Mucosa of descending colon (tissue), 3 donors: ENCODE results near the gene EVA1B. TPM values are rescaled to one million over a fixed set of nuclear protein-coding genes. Genes with fewer than 3 reads are reported as not detected.
A peak's percentile ranks its signal among the peaks of the same experiment; 100 is the strongest.

Experiments
- ATAC-seq: fragments of 200-7000 bp; cut with Tn5 transposase; one replicate; pipeline ENCODE4 v1.9.1; 2020; ENCODE audit warnings: mild to moderate bottlenecking, moderate library complexity
- DNase-seq, 3 donors: peaks; one replicate each; pipeline ENCODE4 v3.0.0-alpha.2; 2020
- H3K36me3 ChIP-seq: fragments of 200-600 bp; one replicate; pipeline ENCODE4 v1.8.0; 2021; ENCODE audit warnings: low read depth, mild to moderate bottlenecking
- H3K4me1 ChIP-seq: fragments of 200-600 bp; one replicate; pipeline ENCODE4 v1.8.0; 2021; ENCODE audit warnings: low read depth, mild to moderate bottlenecking
- H3K4me3 ChIP-seq: fragments of 200-600 bp; one replicate; pipeline ENCODE4 v1.8.0; 2021; ENCODE audit warnings: mild to moderate bottlenecking
- H3K9me3 ChIP-seq: fragments of 200-600 bp; one replicate; pipeline ENCODE4 v1.8.0; 2021; ENCODE audit warnings: mild to moderate bottlenecking
- intact Hi-C, 2 donors: fragments of 100-400 bp; cut with DNase I in 1 of 2; cut with micrococcal nuclease in 1 of 2; formaldehyde crosslinking; loops; one replicate each; pipeline versions ENCODE4 v1.11.0 to v1.11.1; 2022; cut with DNase I, micrococcal nuclease
- total RNA-seq, 3 donors: library from RNA; stranded (reverse); fragmentation: NEBNext Ultra II Directional in 2 of 3; extraction: Animal tissue kit (Norgen Biotek cat#: 25700) in 2 of 3; gene quantifications; one replicate each; pipeline versions ENCODE4 v1.2.1 to v1.2.4, GENCODE V29; 2021 to 2023
- TF ChIP-seq, protein P1 (sequence below): fragments of 200-600 bp; IDR thresholded peaks from one replicate; pipeline ENCODE4 v1.8.0; 2022; ENCODE audit warnings: antibody characterized with exemption, mild to moderate bottlenecking
- donor health status: DM: no; HTN: no; CAD: no; lungs with moderate emphysema.
- donor health status: DM: no; HTN: no; CAD: no.
- donor health status: DM: no; HTN: yes; CAD: no.

The EVA1B gene
- total RNA-seq, 3 donors from 2014 or later = 1.5 to 17.6 (median 8.2) TPM

DNA sequence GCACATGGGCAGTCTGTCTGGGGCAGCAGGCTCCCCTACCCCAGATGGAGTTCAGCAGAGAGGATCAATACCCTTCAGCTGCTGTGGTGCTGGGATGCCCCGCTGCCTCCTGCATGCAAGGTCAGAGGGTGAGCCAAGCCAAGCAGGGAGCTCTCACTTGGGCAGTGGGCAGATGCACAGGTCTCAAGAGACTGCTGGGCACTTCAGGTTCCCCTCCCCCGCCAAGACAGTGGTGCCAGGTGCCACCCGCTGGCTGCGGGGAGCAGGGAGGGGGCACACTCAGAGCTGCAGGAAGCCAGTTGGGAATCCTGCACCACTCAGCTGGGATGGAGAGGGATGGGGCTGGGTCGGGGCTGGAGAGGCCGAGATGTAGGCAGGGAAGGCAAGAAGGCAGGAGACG, 15.8 kb upstream of the EVA1B start:
- no peak for DNase-seq
- H3K4me1 ChIP-seq = no peaks in the 10 kb centered on the region
- ATAC-seq = no peak
- peaks cover 3% of the 10 kb centered on the region for H3K36me3 ChIP-seq
- intact Hi-C loops = no loop called here
- TF ChIP-seq, protein P1, sequence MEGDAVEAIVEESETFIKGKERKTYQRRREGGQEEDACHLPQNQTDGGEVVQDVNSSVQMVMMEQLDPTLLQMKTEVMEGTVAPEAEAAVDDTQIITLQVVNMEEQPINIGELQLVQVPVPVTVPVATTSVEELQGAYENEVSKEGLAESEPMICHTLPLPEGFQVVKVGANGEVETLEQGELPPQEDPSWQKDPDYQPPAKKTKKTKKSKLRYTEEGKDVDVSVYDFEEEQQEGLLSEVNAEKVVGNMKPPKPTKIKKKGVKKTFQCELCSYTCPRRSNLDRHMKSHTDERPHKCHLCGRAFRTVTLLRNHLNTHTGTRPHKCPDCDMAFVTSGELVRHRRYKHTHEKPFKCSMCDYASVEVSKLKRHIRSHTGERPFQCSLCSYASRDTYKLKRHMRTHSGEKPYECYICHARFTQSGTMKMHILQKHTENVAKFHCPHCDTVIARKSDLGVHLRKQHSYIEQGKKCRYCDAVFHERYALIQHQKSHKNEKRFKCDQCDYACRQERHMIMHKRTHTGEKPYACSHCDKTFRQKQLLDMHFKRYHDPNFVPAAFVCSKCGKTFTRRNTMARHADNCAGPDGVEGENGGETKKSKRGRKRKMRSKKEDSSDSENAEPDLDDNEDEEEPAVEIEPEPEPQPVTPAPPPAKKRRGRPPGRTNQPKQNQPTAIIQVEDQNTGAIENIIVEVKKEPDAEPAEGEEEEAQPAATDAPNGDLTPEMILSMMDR = no peak
- no peak overlapping the region for H3K4me3 ChIP-seq
- H3K9me3 ChIP-seq = no peaks in the 10 kb centered on the region

GRCh38 chr1:36337830-36338229, 14.4 kb upstream of the EVA1B start:
- H3K36me3 ChIP-seq = peaks cover 3% of the 10 kb centered on the region
- H3K4me3 ChIP-seq = no peak overlapping the region
- no peaks in the 10 kb centered on the region for H3K4me1 ChIP-seq
- H3K9me3 ChIP-seq = no peaks in the 10 kb centered on the region
- intact Hi-C loops = no loop called here
- DNase-seq = no peak
- TF ChIP-seq, protein P1 = no peak
- ATAC-seq = no peak

DNA sequence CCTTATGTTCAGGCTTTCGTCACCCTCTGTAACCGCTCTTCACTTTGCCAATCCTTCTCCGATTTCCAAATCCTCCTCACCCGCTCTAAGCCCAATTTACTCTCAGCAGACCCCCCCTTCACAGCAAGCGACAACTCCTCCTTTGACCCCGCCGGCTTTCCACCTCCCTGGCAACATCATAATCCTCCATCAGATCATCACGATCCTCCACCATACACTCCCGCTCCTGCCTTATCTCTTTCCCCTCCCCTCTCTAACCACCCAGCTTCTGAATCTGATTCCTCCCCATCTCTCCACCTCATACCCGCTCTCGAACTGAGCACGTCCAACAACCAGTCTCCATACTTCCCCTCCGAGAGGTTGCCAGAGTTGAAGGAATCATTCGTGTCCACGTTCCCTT, 7.5 kb upstream of the EVA1B start:
- TF ChIP-seq, protein P1 = no peak
- Histone ChIP-seq H3K4me1 (no peaks in the 10 kb centered on the region), H3K36me3 (no peaks in the 10 kb centered on the region), H3K9me3 (no peaks in the 10 kb centered on the region), H3K4me3 (no peak overlapping the region)
- no peak for DNase-seq
- intact Hi-C loops = no loop called here
- no peak for ATAC-seq

- intact Hi-C loops = no loop called here
- no peaks in the 10 kb centered on the region for H3K36me3 ChIP-seq
- no peak overlapping the region for H3K4me3 ChIP-seq
- no peaks in the 10 kb centered on the region for H3K9me3 ChIP-seq
- TF ChIP-seq, protein P1 = no peak
- ATAC-seq (no peak), DNase-seq (no peak)
- no peaks in the 10 kb centered on the region for H3K4me1 ChIP-seq
Observed at GRCh38 chr1:36329817-36330216, 6.4 kb upstream of the EVA1B start.

- intact Hi-C loops = no loop called here
- TF ChIP-seq, protein P1 = no peak
- peak; percentile 75 for ATAC-seq
Observed at GRCh38 chr1:36328713-36329112, 5.3 kb upstream of the EVA1B start.

DNA sequence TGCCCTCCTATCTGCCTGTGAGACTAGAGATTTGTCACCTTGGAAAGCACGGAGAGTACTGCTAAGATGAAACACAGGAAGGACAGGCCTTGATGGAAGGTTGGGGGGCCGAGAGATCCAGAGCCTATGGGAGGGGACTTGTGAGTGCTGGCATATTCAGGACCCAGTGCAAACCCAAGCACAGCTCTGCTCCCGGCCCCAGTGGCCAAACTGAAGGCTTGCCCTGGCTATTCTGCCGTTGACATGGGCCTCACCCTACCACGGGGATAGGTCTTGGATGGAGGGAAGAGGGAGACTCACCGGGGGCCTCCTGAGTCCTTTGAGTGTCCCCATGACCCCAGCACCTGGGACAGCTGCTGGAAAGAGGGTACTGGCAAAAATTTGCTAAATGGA, 4.6 kb upstream of the EVA1B start:
- no peaks in the 10 kb centered on the region for H3K36me3 ChIP-seq
- H3K9me3 ChIP-seq = no peaks in the 10 kb centered on the region
- no peak overlapping the region for H3K4me3 ChIP-seq
- DNase-seq (peak in 1 of 3 donors; percentile 21), ATAC-seq (no peak)
- peaks cover 8% of the 10 kb centered on the region for H3K4me1 ChIP-seq
- intact Hi-C loops = no loop called here
- TF ChIP-seq, protein P1 = no peak

More at GRCh38 chr1:36328713-36329112, 5.3 kb upstream of the EVA1B start:
- Histone ChIP-seq H3K9me3 (no peaks in the 10 kb centered on the region), H3K36me3 (no peaks in the 10 kb centered on the region), H3K4me1 (peaks cover 8% of the 10 kb centered on the region), H3K4me3 (no peak overlapping the region)
- peak in 1 of 3 donors; percentile 44 for DNase-seq
